22Rv1 (cell line): ENCODE measurements around the gene TAP1.

ENCODE experiments used
- CTCF ChIP-seq: fragments of 450-650 bp; IDR thresholded peaks from 2 replicates; pipeline ENCODE4 v1.5.1; 2017; ENCODE audit warnings: mild to moderate bottlenecking
- ZFX ChIP-seq: fragments of 450-650 bp; IDR thresholded peaks from 2 replicates; pipeline ENCODE4 v1.6.1; 2017; ENCODE audit warnings: antibody characterized with exemption, borderline replicate concordance

- TF ChIP-seq CTCF (no peak), ZFX (no peak)
Observed at GRCh38 chr6:32818867-32819266, 34.6 kb downstream of the TAP1 start.
